ENCODE results near the gene MED10. TPM values are rescaled to one million over a fixed set of nuclear protein-coding genes. Genes with fewer than 3 reads are reported as not detected.

MED10 gene
- total RNA-seq, 1 donor from 2014 or later: 29.4 TPM

DNA sequence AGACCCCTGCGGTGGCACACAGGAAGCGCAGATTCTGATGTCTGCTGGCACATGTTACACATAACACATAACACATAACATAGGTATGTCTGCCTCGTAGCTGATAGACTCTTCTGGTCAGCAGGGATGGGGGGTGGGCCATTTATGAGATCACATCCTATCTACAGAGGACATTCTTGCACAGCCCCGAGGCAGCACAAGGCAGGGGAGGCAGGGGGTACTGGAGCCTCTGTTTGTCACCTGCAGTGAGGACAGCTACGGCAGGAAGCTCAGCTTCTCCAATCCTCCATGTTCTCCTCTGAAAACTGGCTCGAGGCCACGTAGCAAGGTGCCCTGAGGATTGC is 16.7 kb upstream of the MED10 start:
- DNase-seq (ENCODE audit: low read depth, low spot score): no peak
- Mint-ChIP-seq H3K36me3 (ENCODE audit: low read depth) (no peaks in the 10 kb centered on the region), H3K4me1 (peaks cover 3% of the 10 kb centered on the region), H3K27me3 (ENCODE audit: low read depth) (peaks cover 42% of the 10 kb centered on the region), H3K9me3 (peaks cover 2% of the 10 kb centered on the region), H3K27ac (ENCODE audit: unreplicated experiment) (no peak overlapping the region), H3K4me3 (no peak overlapping the region)
- TF ChIP-seq, protein P1, sequence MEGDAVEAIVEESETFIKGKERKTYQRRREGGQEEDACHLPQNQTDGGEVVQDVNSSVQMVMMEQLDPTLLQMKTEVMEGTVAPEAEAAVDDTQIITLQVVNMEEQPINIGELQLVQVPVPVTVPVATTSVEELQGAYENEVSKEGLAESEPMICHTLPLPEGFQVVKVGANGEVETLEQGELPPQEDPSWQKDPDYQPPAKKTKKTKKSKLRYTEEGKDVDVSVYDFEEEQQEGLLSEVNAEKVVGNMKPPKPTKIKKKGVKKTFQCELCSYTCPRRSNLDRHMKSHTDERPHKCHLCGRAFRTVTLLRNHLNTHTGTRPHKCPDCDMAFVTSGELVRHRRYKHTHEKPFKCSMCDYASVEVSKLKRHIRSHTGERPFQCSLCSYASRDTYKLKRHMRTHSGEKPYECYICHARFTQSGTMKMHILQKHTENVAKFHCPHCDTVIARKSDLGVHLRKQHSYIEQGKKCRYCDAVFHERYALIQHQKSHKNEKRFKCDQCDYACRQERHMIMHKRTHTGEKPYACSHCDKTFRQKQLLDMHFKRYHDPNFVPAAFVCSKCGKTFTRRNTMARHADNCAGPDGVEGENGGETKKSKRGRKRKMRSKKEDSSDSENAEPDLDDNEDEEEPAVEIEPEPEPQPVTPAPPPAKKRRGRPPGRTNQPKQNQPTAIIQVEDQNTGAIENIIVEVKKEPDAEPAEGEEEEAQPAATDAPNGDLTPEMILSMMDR (conservative IDR thresholded peaks at IDR 0.05): no peak

- H3K27ac Mint-ChIP-seq (ENCODE audit: unreplicated experiment): no peak overlapping the region
- H3K27me3 Mint-ChIP-seq (ENCODE audit: low read depth): peaks cover 43% of the 10 kb centered on the region
- H3K4me1 Mint-ChIP-seq: peaks cover 3% of the 10 kb centered on the region
- peaks cover 5% of the 10 kb centered on the region for H3K9me3 Mint-ChIP-seq
- no peak for DNase-seq (ENCODE audit: low read depth, low spot score)
- TF ChIP-seq, protein P1 (conservative IDR thresholded peaks at IDR 0.05): no peak
- H3K4me3 Mint-ChIP-seq: no peak overlapping the region
- H3K36me3 Mint-ChIP-seq (ENCODE audit: low read depth): no peaks in the 10 kb centered on the region
Observed at GRCh38 chr5:6394429-6395101, 16.2 kb upstream of the MED10 start.

GRCh38 chr5:6393596-6394194 is 15.3 kb upstream of the MED10 start:
- peaks cover 45% of the 10 kb centered on the region for H3K27me3 Mint-ChIP-seq (ENCODE audit: low read depth)
- H3K36me3 Mint-ChIP-seq (ENCODE audit: low read depth): no peaks in the 10 kb centered on the region
- H3K27ac Mint-ChIP-seq (ENCODE audit: unreplicated experiment): peak overlapping the region; percentile 50
- H3K4me1 Mint-ChIP-seq: peaks cover 3% of the 10 kb centered on the region
- H3K9me3 Mint-ChIP-seq: peaks cover 5% of the 10 kb centered on the region
- H3K4me3 Mint-ChIP-seq: no peak overlapping the region
- TF ChIP-seq, protein P1 (conservative IDR thresholded peaks at IDR 0.05): no peak
- no peak for DNase-seq (ENCODE audit: low read depth, low spot score)

GRCh38 chr5:6392561-6392960 is 14.2 kb upstream of the MED10 start:
- Mint-ChIP-seq H3K9me3 (peaks cover 3% of the 10 kb centered on the region), H3K27me3 (ENCODE audit: low read depth) (peaks cover 43% of the 10 kb centered on the region), H3K27ac (ENCODE audit: unreplicated experiment) (no peak overlapping the region), H3K4me1 (no peaks in the 10 kb centered on the region), H3K4me3 (no peak overlapping the region), H3K36me3 (ENCODE audit: low read depth) (no peaks in the 10 kb centered on the region)
- DNase-seq (ENCODE audit: low read depth, low spot score): no peak
- TF ChIP-seq, protein P1 (conservative IDR thresholded peaks at IDR 0.05): no peak

- no peak for DNase-seq (ENCODE audit: low read depth, low spot score)
- Mint-ChIP-seq H3K9me3 (peaks cover 3% of the 10 kb centered on the region), H3K27ac (ENCODE audit: unreplicated experiment) (no peak overlapping the region), H3K27me3 (ENCODE audit: low read depth) (peaks cover 50% of the 10 kb centered on the region), H3K4me3 (no peak overlapping the region), H3K4me1 (no peaks in the 10 kb centered on the region), H3K36me3 (ENCODE audit: low read depth) (no peaks in the 10 kb centered on the region)
- TF ChIP-seq, protein P1 (conservative IDR thresholded peaks at IDR 0.05): no peak
Observed at GRCh38 chr5:6391151-6391550, 12.8 kb upstream of the MED10 start.
